Suppressor macrophage treated with lipopolysaccharide for 1 hour (primary cell): Measurements from ENCODE around the gene IL6R.
"Not testable (repeated sequence)": the region's sequence is repeated elsewhere in the genome, so short reads cannot be mapped to it uniquely, and the experiment has no call there.

Source experiments
- DNase-seq, 3 donors: peaks; one replicate each; pipeline ENCODE4 v3.0.0-alpha.2; 2020 to 2022

IL6R gene

GRCh38 chr1:154407198-154408091, 2.3 kb downstream of the IL6R start:
- DNase-seq: peak; percentile 91 to 96 (median 94)

GRCh38 chr1:154408174-154408777, 3.1 kb downstream of the IL6R start:
- peak; percentile 55 to 62 (median 56) for DNase-seq

- DNase-seq: no peak
These were observed 5.2 kb downstream of the IL6R start for GRCh38 chr1:154410185-154410827.

GRCh38 chr1:154411525-154411924, 6.4 kb downstream of the IL6R start:
- DNase-seq: peak in 2 of 3 donors; percentile 1 to 18

GRCh38 chr1:154413177-154413783, 8.1 kb downstream of the IL6R start:
- DNase-seq: peak in 1 of 3 donors; percentile 15

- DNase-seq: no peak
These were observed 9.5 kb downstream of the IL6R start for GRCh38 chr1:154414606-154415005.

- peak in 1 of 3 donors; percentile 10 for DNase-seq
These were observed 11.6 kb downstream of the IL6R start for GRCh38 chr1:154416471-154417337.

GRCh38 chr1:154417338-154417608, 12.1 kb downstream of the IL6R start:
- DNase-seq: peak in 1 of 3 donors; percentile 9

GRCh38 chr1:154418062-154418921, 13.1 kb downstream of the IL6R start:
- no peak for DNase-seq

GRCh38 chr1:154418923-154419619, 13.9 kb downstream of the IL6R start:
- DNase-seq: peak; percentile 67 to 79 (median 73)

- DNase-seq: peak; percentile 92 to 94 (median 92)
These were observed 14.8 kb downstream of the IL6R start for GRCh38 chr1:154419620-154420571.

- no peak for DNase-seq
These were observed 16.1 kb downstream of the IL6R start for GRCh38 chr1:154420961-154421924.

- DNase-seq: not testable (repeated sequence)
These were observed 16.9 kb downstream of the IL6R start for GRCh38 chr1:154422049-154422448.

GRCh38 chr1:154422521-154422920, 17.4 kb downstream of the IL6R start:
- no peak for DNase-seq

- DNase-seq: peak; percentile 87 to 89 (median 87)
These were observed 18.3 kb downstream of the IL6R start for GRCh38 chr1:154423304-154423987.

GRCh38 chr1:154423988-154424326, 18.8 kb downstream of the IL6R start:
- DNase-seq: no peak

- peak; percentile 83 to 91 (median 89) for DNase-seq
These were observed 20.0 kb downstream of the IL6R start for GRCh38 chr1:154425172-154425571.
